ENCODE data around the gene MTOR. TPM values are rescaled to one million over a fixed set of nuclear protein-coding genes. Genes with fewer than 3 reads are reported as not detected.
A peak's percentile ranks its signal among the peaks of the same experiment; 100 is the strongest.

The MTOR gene
- total RNA-seq, 6 experiments from 2014 or later: 36.6 to 41.2 (median 38.2) TPM

GRCh38 chr1:11285883-11286734 is 23.8 kb upstream of the MTOR start:
- H3K27ac Mint-ChIP-seq: peak overlapping the region; percentile 58; the same call in 1 of the 2 replicates
- TF ChIP-seq CTCF (IDR thresholded peaks at IDR 0.05): peak; percentile 70
- H3K4me3 Mint-ChIP-seq: no peak overlapping the region
- DNase-seq: peak; percentile 18
- peaks cover 30% of the 10 kb centered on the region for H3K4me1 Mint-ChIP-seq (ENCODE audit: low read depth)
- peaks cover 6% of the 10 kb centered on the region; the same call in 1 of the 2 replicates for H3K36me3 Mint-ChIP-seq (ENCODE audit: low read depth)
- no peaks in the 10 kb centered on the region for H3K9me3 Mint-ChIP-seq
- no peaks in the 10 kb centered on the region; the same call in 1 of the 2 replicates for H3K27me3 Mint-ChIP-seq (ENCODE audit: insufficient read depth)

- H3K36me3 Mint-ChIP-seq (ENCODE audit: low read depth): peaks cover 7% of the 10 kb centered on the region; the same call in 1 of the 2 replicates
- H3K27me3 Mint-ChIP-seq (ENCODE audit: insufficient read depth): no peaks in the 10 kb centered on the region; the same call in 1 of the 2 replicates
- H3K4me3 Mint-ChIP-seq: no peak overlapping the region
- no peak for DNase-seq
- H3K4me1 Mint-ChIP-seq (ENCODE audit: low read depth): peaks cover 34% of the 10 kb centered on the region
- no peak for TF ChIP-seq CTCF (IDR thresholded peaks at IDR 0.05)
- H3K27ac Mint-ChIP-seq: no peak overlapping the region
- H3K9me3 Mint-ChIP-seq: no peaks in the 10 kb centered on the region
Measured at GRCh38 chr1:11284784-11285183, 22.4 kb upstream of the MTOR start.

GRCh38 chr1:11283151-11283550 is 20.8 kb upstream of the MTOR start:
- TF ChIP-seq CTCF (IDR thresholded peaks at IDR 0.05): no peak
- no peaks in the 10 kb centered on the region for H3K9me3 Mint-ChIP-seq
- peaks cover 12% of the 10 kb centered on the region for H3K36me3 Mint-ChIP-seq (ENCODE audit: low read depth)
- H3K4me1 Mint-ChIP-seq (ENCODE audit: low read depth): peaks cover 34% of the 10 kb centered on the region
- H3K4me3 Mint-ChIP-seq: no peak overlapping the region
- no peak for DNase-seq
- H3K27ac Mint-ChIP-seq: no peak overlapping the region
- no peaks in the 10 kb centered on the region; the same call in 1 of the 2 replicates for H3K27me3 Mint-ChIP-seq (ENCODE audit: insufficient read depth)

- no peak for TF ChIP-seq CTCF (IDR thresholded peaks at IDR 0.05)
- no peaks in the 10 kb centered on the region; the same call in 1 of the 2 replicates for H3K27me3 Mint-ChIP-seq (ENCODE audit: insufficient read depth)
- H3K9me3 Mint-ChIP-seq: no peaks in the 10 kb centered on the region
- H3K36me3 Mint-ChIP-seq (ENCODE audit: low read depth): peaks cover 17% of the 10 kb centered on the region
- peak overlapping the region; percentile 2; the same call in 1 of the 2 replicates for H3K4me3 Mint-ChIP-seq
- H3K4me1 Mint-ChIP-seq (ENCODE audit: low read depth): peaks cover 29% of the 10 kb centered on the region
- DNase-seq: peak; percentile 73
- peak overlapping the region; percentile 14 for H3K27ac Mint-ChIP-seq
Measured at GRCh38 chr1:11281518-11282331, 19.4 kb upstream of the MTOR start.

GRCh38 chr1:11280719-11281376 is 18.5 kb upstream of the MTOR start:
- no peaks in the 10 kb centered on the region for H3K9me3 Mint-ChIP-seq

More at GRCh38 chr1:11280719-11281376, 18.5 kb upstream of the MTOR start:
- no peak for TF ChIP-seq CTCF (IDR thresholded peaks at IDR 0.05)
- peaks cover 17% of the 10 kb centered on the region for H3K36me3 Mint-ChIP-seq (ENCODE audit: low read depth)
- H3K4me3 Mint-ChIP-seq: no peak overlapping the region
- peaks cover 24% of the 10 kb centered on the region for H3K4me1 Mint-ChIP-seq (ENCODE audit: low read depth)
- peak overlapping the region; percentile 14; the same call in 1 of the 2 replicates for H3K27ac Mint-ChIP-seq
- H3K27me3 Mint-ChIP-seq (ENCODE audit: insufficient read depth): no peaks in the 10 kb centered on the region; the same call in 1 of the 2 replicates
- DNase-seq: no peak

Data from HFFc6 (cell line).